GM12875 (cell line): ENCODE results near the gene SLC7A7.
"Not testable (repeated sequence)": the region's sequence is repeated elsewhere in the genome, so short reads cannot be mapped to it uniquely, and the experiment has no call there.

Experiments
- H3K4me3 ChIP-seq: one replicate; pipeline ENCODE4 v1.5.1; 2011; ENCODE audit warnings: low read depth, low read length, control low read depth
- TF ChIP-seq, protein P1 (sequence below): IDR thresholded peaks from 2 replicates; pipeline ENCODE4 v1.5.1; 2011; ENCODE audit warnings: low read depth, mild to moderate bottlenecking, control low read depth, inconsistent platforms, low read length, moderate library complexity, borderline replicate concordance; ENCODE audit not compliant: insufficient read depth

SLC7A7 gene

DNA sequence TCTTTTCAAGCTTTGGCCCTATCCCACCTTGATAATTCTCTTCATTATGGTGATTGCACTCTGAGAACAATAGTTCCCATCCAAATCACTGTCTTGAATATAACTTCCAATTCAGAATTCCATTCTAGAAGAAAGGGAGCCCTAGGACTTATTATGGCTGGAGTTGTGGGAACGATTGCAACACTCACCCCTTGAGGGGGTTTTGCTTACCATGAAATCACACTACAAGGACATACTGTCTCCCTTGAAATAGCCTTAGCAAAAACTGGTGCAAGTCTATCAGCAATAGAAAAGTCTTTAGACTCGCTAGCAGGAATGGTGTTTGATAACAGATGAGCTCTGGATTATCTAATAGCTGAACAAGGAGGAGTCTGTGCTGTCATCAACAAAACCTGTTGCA lies 80.1 kb downstream of the SLC7A7 start:
- TF ChIP-seq, protein P1, sequence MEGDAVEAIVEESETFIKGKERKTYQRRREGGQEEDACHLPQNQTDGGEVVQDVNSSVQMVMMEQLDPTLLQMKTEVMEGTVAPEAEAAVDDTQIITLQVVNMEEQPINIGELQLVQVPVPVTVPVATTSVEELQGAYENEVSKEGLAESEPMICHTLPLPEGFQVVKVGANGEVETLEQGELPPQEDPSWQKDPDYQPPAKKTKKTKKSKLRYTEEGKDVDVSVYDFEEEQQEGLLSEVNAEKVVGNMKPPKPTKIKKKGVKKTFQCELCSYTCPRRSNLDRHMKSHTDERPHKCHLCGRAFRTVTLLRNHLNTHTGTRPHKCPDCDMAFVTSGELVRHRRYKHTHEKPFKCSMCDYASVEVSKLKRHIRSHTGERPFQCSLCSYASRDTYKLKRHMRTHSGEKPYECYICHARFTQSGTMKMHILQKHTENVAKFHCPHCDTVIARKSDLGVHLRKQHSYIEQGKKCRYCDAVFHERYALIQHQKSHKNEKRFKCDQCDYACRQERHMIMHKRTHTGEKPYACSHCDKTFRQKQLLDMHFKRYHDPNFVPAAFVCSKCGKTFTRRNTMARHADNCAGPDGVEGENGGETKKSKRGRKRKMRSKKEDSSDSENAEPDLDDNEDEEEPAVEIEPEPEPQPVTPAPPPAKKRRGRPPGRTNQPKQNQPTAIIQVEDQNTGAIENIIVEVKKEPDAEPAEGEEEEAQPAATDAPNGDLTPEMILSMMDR = no peak
- H3K4me3 ChIP-seq = no peak overlapping the region

DNA sequence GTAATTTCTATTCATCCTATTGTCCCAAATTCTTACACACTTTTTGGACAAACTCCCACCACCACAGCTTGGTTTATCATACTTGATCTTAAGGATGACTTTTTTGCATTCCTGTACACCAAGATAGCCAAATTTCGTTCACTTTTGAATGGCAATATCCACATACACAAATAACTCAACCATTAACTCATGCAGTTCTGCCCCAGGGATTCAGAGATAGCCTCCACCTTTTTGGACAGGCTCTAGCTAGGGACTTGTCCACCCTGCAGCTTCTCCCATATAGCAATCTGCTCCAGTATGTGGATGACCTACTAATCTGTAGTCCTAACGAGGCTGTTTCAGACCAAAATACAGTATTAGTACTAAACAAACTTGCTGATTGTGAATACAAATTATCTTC lies 81.4 kb downstream of the SLC7A7 start:
- TF ChIP-seq, protein P1 = no peak
- no peak overlapping the region for H3K4me3 ChIP-seq

DNA sequence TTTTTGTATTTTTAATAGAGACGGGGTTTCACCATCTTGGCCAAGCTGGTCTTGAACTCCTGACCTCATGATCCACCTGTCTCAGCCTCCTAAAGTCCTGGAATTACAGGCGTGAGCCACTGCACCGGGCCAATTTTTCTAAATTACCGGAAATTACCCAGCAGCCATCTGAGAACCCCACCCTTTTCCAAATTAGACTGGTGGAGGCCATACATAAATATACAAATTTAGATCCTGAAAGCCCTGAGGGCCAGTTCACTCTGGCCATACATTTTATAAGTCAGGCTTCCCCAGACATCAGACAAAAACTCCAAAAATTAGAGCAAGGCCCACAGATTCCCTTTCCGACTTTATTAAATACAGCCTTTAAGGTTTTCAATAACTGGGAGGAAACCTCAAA lies 83.2 kb downstream of the SLC7A7 start:
- not testable (repeated sequence) for H3K4me3 ChIP-seq

DNA sequence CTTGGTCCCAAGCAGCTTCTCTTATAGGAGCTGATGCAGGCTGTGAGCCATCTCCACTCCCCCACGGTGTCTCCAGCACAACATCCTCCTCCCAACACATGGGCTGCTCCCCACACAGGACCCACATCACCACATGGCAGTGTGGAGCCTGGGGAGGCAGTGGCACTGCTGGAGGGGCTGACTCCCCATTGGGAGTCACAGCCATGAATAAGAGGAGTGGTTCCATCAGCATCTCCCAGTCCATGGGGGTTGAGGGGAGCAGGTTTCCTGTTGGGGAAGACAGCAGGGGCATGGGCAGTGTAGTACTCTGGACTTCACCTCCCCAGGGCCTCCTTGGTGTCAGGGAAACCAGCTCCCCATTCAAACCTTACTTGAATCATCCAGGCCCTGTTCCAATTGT lies 89.2 kb downstream of the SLC7A7 start:
- TF ChIP-seq, protein P1 = no peak
- no peak overlapping the region for H3K4me3 ChIP-seq

DNA sequence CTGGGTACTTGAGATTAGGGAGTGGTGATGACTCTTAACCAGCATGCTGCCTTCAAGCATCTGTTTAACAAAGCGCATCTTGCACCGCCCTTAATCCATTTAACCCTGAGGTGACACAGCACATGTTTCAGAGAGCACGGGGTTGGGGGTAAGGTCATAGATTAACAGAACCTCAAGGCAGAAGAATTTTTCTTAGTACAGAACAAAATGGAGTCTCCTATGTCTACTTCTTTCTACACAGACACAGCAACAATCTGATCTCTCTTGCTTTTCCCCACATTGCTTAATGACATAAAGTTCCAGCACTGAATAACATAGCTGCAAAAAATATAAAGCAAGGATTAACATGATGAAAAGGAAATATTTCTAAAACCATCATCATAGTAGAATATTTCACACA lies 89.9 kb downstream of the SLC7A7 start:
- not testable (repeated sequence) for H3K4me3 ChIP-seq

DNA sequence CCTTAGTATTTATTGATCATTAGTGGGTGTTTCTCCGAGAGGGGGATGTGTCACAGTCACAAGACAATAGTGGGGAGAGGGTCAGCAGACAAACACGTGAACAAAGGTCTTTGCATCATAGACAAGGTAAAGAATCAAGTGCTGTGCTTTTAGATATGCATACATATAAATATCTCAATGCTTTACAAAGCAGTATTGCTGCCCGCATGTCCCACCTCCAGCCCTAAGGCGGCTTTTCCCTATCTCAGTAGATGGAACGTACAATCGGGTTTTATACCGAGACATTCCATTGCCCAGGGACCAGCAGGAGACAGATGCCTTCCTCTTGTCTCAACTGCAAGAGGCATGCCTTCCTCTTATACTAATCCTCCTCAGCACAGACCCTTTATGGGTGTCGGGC lies 90.4 kb downstream of the SLC7A7 start:
- H3K4me3 ChIP-seq = not testable (repeated sequence)

DNA sequence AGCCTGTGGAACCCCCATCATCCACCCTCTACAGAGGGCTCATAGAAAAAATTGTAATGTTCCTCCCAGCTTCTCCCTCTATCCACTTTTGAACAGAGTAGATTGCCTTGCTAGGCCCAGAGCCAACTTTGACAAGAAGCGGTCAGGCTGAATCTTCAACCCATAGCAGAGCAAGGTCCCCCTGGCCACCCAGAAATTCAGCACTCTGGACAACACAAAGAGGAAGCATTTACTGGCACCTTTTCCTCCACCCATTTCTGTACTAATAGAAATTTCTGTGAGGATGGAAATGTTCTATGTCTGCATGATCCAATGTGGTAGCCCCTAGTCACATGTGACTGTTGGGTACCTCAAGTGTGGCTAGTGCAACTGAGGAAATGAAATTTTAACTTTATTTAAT lies 91.4 kb downstream of the SLC7A7 start:
- TF ChIP-seq, protein P1 = no peak
- no peak overlapping the region for H3K4me3 ChIP-seq
